Ectodermal cell (in vitro differentiated cells): ENCODE data around the gene IGF1R.
"Not testable (repeated sequence)": the region's sequence is repeated elsewhere in the genome, so short reads cannot be mapped to it uniquely, and the experiment has no call there.

ENCODE experiments used
- H3K27ac ChIP-seq: 2 replicates; pipeline ENCODE4 v1.7.0; 2013; ENCODE audit warnings: mild to moderate bottlenecking, low read depth, low read length; ENCODE audit not compliant: insufficient read depth, poor library complexity, severe bottlenecking
- H3K27me3 ChIP-seq: 2 replicates; pipeline ENCODE4 v1.7.0; 2013; ENCODE audit warnings: mild to moderate bottlenecking, low read length; ENCODE audit not compliant: insufficient read depth, control insufficient read depth, poor library complexity, severe bottlenecking
- H3K36me3 ChIP-seq: one replicate; pipeline ENCODE4 v1.7.0; 2013; ENCODE audit warnings: low read length; ENCODE audit not compliant: control insufficient read depth, insufficient read depth
- H3K4me1 ChIP-seq: one replicate; pipeline ENCODE4 v1.7.0; 2013; ENCODE audit warnings: low read length; ENCODE audit not compliant: control insufficient read depth, insufficient read depth
- H3K4me3 ChIP-seq: 2 replicates; pipeline ENCODE4 v1.7.0; 2013; ENCODE audit warnings: low read depth, low read length, control low read depth; ENCODE audit not compliant: insufficient read depth
- H3K9me3 ChIP-seq: 2 replicates; pipeline ENCODE4 v1.7.0; 2013; ENCODE audit warnings: mild to moderate bottlenecking, low read length, moderate library complexity; ENCODE audit not compliant: control insufficient read depth
- WGBS, 2 experiments: methylation state at CpG; one replicate each; pipeline ENCODE4 v1.1.7; 2013; ENCODE audit warnings: missing lambda C conversion rate in 2 of 2; 5-methylcytosine and 5-hydroxymethylcytosine counted together

Gene IGF1R

GRCh38 chr15:98997312-98997711 is 349.0 kb downstream of the IGF1R start:
- Histone ChIP-seq H3K27me3 (no peaks in the 10 kb centered on the region), H3K36me3 (no peaks in the 10 kb centered on the region), H3K4me1 (no peaks in the 10 kb centered on the region), H3K4me3 (no peak overlapping the region), H3K9me3 (no peaks in the 10 kb centered on the region), H3K27ac (no peak overlapping the region)
- WGBS, 2 experiments = 83 to 92% methylated on average over 3 of the region's 3 CpGs

DNA sequence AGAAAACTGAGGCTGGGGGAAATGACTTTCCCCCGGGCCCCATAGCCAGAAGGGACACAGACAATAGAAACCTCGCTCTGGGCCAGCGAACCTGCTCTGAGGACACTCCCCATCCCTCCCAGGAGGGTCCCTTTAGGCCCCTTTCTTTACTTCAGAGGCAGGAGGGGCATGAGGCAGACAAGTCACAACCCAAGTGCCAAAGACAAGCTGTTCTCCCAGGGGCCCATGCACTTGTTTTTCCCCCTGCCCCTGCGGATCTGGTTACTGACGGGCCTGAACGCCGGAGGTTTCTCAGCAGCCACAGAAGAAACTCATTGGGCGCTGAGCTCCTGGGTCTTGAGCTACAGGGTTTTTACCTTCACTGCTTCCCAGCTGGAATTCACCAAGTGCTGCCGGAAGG is 349.4 kb downstream of the IGF1R start:
- Histone ChIP-seq H3K36me3 (no peaks in the 10 kb centered on the region), H3K9me3 (no peaks in the 10 kb centered on the region), H3K4me3 (no peak overlapping the region), H3K27ac (no peak overlapping the region), H3K4me1 (no peaks in the 10 kb centered on the region), H3K27me3 (no peaks in the 10 kb centered on the region)
- WGBS, 2 experiments = 72 to 75% methylated on average over 9 of the region's 9 CpGs

DNA sequence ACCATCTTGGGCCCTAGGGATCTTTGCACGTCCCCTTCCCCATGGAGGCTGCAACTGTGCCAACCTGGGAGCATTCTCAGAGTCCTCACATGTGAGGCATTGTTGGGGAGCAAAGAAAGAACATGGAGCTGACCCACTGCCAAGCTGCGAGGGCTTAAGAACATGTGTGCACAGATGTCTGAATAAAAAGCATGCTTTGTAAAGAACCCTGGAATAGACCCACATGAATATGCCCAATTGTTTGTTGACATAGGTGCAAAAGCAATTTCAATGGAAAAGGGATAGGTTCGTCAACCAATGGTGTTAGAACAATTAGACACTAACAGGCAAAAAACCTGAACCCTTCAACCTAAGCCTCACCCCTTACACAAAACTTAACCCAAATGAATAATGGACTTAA is 349.9 kb downstream of the IGF1R start:
- Histone ChIP-seq H3K36me3 (no peaks in the 10 kb centered on the region), H3K27ac (no peak overlapping the region), H3K9me3 (no peaks in the 10 kb centered on the region), H3K4me1 (no peaks in the 10 kb centered on the region), H3K27me3 (no peaks in the 10 kb centered on the region), H3K4me3 (no peak overlapping the region)
- 93 to 97% methylated on average over 3 of the region's 3 CpGs for WGBS, 2 experiments

- H3K27me3 ChIP-seq = no peaks in the 10 kb centered on the region
- H3K9me3 ChIP-seq = no peaks in the 10 kb centered on the region
- WGBS, 2 experiments = 92 to 94% methylated on average over 2 of the region's 2 CpGs
- no peak overlapping the region for H3K27ac ChIP-seq
- no peaks in the 10 kb centered on the region for H3K4me1 ChIP-seq
- H3K36me3 ChIP-seq = no peaks in the 10 kb centered on the region
- no peak overlapping the region for H3K4me3 ChIP-seq
Measured at GRCh38 chr15:98999233-98999632, 350.9 kb downstream of the IGF1R start.

- Histone ChIP-seq H3K36me3 (no peaks in the 10 kb centered on the region), H3K9me3 (no peaks in the 10 kb centered on the region), H3K4me1 (no peaks in the 10 kb centered on the region), H3K27ac (no peak overlapping the region), H3K27me3 (no peaks in the 10 kb centered on the region), H3K4me3 (no peak overlapping the region)
- 83 to 93% methylated on average over 2 of the region's 3 CpGs for WGBS, 2 experiments
Measured at GRCh38 chr15:99002226-99002625, 353.9 kb downstream of the IGF1R start.

DNA sequence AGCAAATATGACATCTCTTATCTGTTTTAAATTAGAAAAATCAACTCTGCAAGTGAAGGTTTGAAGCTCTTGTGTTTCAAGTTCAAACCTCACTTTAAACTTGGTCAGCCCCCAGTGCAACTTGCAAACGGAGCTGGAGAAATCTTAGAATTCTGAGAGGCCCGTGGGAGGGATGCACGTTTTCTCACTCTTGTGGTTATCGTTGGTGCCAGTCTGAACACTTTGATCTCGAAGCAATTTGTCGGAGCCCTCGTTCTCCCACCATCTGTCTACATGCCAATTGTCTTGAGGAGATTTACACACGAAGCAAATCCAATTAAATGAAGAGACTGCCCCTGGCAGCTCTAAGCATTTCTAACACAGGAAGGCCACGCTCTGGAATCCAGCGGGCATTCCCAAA is 355.0 kb downstream of the IGF1R start:
- WGBS, 2 experiments = 85 to 97% methylated on average over 7 of the region's 10 CpGs
- H3K9me3 ChIP-seq, H3K27me3 ChIP-seq, H3K4me1 ChIP-seq, H3K4me3 ChIP-seq, H3K36me3 ChIP-seq, H3K27ac ChIP-seq: not testable (repeated sequence)

DNA sequence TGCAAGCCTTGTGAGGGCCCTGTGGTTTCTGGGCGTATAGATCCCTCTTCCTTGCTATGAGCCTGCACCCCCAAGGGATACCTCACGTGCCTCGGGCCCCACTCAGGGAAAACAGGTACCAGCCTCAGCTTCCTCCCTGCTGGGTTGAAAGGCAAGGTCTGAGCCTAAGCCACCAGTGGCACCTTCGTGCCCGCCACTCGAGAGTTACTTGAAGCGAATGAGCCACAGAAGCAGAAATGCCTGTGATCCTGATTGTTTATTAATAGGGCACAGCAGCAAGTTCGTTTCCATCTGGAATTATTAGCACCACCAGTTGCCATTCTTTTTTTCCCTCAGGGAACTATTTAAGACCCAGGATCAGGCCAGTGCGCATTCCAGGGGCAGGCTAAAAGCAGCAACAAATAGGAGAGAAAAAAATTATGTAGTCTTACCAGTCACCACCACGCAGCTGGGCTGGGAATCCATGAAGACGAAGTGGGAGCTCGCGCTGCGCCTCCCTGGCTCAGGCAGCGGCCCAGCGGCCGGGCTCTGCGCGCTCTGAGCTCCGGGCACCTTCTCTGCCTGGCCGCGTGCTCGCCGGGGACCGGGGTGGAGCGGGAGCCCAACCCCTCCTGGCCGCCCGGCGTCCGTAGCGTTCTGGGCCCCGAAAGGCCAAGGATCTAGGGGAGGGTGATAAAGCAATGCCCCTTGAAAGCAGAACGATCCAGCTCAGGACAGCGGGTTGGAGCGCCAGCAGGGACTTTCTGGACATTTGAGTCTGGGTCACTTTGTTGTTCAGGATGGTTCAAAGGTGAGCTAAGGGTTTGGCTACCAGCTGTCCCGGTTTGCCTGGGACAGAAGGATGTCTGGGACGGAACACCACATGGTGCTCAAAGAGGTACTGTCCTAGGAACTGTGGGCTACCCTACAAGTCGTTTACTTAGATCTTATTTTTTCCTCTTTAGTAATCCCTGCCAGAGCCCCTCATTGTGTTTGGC is 356.9 kb downstream of the IGF1R start:
- 93 to 94% methylated on average over 34 to 35 of the region's 38 CpGs for WGBS, 2 experiments
- not testable (repeated sequence) for H3K9me3 ChIP-seq, H3K4me1 ChIP-seq, H3K27ac ChIP-seq, H3K27me3 ChIP-seq, H3K4me3 ChIP-seq, H3K36me3 ChIP-seq

- WGBS, 2 experiments = 90 to 91% methylated on average over 9 of the region's 9 CpGs
- no peak overlapping the region for H3K27ac ChIP-seq
Measured at GRCh38 chr15:99006146-99006545, 357.8 kb downstream of the IGF1R start.

GRCh38 chr15:99006904-99007495 is 358.7 kb downstream of the IGF1R start:
- Histone ChIP-seq H3K27me3 (no peaks in the 10 kb centered on the region), H3K4me3 (no peak overlapping the region), H3K36me3 (no peaks in the 10 kb centered on the region), H3K9me3 (no peaks in the 10 kb centered on the region), H3K27ac (no peak overlapping the region), H3K4me1 (no peaks in the 10 kb centered on the region)
- WGBS, 2 experiments = 88 to 89% methylated on average over 17 of the region's 17 CpGs

More at GRCh38 chr15:99006146-99006545, 357.8 kb downstream of the IGF1R start:
- H3K4me1 ChIP-seq = no peaks in the 10 kb centered on the region
- H3K36me3 ChIP-seq = no peaks in the 10 kb centered on the region
- no peaks in the 10 kb centered on the region for H3K27me3 ChIP-seq
- no peaks in the 10 kb centered on the region for H3K9me3 ChIP-seq
- H3K4me3 ChIP-seq = no peak overlapping the region

DNA sequence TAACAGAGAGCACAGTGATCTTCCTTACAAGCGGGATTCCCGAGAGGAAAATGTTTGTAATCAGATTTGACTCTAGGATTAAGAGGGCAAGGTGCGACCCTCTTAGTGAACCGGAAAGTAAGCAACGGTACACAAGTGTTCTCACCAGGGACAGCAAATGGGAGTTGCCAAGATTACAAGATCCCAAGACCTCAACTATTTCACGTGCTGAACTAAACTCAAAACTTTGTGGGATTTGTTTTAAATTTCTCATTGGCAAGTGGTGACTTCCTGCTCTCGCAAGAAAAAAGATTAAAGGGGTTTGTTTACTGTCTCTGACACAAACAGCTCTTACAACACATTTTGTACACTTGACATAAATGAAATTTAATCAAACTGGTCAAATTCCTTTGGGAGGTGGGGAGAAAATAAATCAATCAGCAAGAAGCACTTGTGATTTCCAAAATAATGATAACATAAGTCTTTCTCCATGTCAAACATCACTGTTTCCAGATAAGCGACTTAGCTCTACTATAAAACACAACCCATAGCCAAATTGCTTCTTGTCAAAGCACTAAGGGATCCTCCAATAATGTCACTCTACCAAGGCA is 361.5 kb downstream of the IGF1R start:
- Histone ChIP-seq H3K9me3 (no peaks in the 10 kb centered on the region), H3K4me1 (no peaks in the 10 kb centered on the region), H3K27ac (no peak overlapping the region), H3K27me3 (no peaks in the 10 kb centered on the region), H3K36me3 (no peaks in the 10 kb centered on the region), H3K4me3 (no peak overlapping the region)
- 79 to 85% methylated on average over 8 of the region's 8 CpGs for WGBS, 2 experiments
